ENCODE measurements around the gene TTC34. TPM values are rescaled to one million over a fixed set of nuclear protein-coding genes. Genes with fewer than 3 reads are reported as not detected.

The TTC34 gene
- total RNA-seq, 1 donor from 2014 or later = 0.09 TPM

DNA sequence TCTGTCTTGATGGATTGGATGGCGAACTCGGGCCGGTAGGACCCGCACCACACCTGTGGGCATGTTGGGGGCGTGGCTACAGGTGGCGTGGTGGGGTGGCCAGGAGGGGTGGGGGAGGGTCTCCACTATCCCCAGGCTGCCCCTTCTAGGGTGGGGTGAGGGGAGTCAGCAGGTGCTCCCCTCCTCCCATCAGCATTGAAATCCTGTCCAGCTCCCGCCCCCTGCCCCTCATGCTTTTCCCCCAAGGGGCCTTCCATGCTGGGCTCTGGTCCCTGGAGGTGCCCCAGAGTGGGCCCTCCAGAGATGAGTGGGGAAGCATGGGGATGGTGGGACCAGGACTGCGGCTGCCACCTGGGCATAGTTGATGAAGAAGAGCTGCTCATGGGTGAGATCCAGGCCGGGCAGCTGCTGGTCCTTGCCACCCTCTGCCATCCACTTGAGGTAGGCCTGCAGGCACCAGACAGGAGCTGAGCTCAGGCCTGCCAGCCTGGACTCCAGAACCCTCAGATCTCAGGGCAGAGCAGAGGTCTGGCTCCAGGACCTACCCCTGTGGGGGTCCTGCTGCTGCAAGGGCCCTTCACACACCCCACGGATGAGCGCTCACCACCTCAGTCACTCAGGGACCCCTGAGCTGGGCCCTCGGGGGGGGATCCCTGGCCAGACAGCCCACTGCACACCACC lies 209.8 kb downstream of the TTC34 start:
- no peaks in the 10 kb centered on the region for H3K36me3 ChIP-seq
- TF ChIP-seq, protein P1, sequence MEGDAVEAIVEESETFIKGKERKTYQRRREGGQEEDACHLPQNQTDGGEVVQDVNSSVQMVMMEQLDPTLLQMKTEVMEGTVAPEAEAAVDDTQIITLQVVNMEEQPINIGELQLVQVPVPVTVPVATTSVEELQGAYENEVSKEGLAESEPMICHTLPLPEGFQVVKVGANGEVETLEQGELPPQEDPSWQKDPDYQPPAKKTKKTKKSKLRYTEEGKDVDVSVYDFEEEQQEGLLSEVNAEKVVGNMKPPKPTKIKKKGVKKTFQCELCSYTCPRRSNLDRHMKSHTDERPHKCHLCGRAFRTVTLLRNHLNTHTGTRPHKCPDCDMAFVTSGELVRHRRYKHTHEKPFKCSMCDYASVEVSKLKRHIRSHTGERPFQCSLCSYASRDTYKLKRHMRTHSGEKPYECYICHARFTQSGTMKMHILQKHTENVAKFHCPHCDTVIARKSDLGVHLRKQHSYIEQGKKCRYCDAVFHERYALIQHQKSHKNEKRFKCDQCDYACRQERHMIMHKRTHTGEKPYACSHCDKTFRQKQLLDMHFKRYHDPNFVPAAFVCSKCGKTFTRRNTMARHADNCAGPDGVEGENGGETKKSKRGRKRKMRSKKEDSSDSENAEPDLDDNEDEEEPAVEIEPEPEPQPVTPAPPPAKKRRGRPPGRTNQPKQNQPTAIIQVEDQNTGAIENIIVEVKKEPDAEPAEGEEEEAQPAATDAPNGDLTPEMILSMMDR (IDR thresholded peaks at IDR 0.05) = no peak
- TF ChIP-seq EZH2 (IDR thresholded peaks at IDR 0.05) (no peak), EZH2phosphoT487 (IDR thresholded peaks at IDR 0.05) (no peak)
- no peaks in the 10 kb centered on the region for H3K27me3 ChIP-seq
- H4K20me1 ChIP-seq (ENCODE audit: low read depth) = peaks cover 6% of the 10 kb centered on the region
- peaks cover 2% of the 10 kb centered on the region for H3K27me3 Mint-ChIP-seq (ENCODE audit: insufficient read depth, low read depth)
- H2AFZ ChIP-seq (replicated peaks) = no peak overlapping the region
- H3K4me3 ChIP-seq = no peak overlapping the region
- no peaks in the 10 kb centered on the region for H3F3A ChIP-seq (ENCODE audit: low read depth)
- H3K4me1 Mint-ChIP-seq = no peaks in the 10 kb centered on the region
- H3K27ac ChIP-seq = no peak overlapping the region
- no peak overlapping the region for H3K9ac ChIP-seq
- H3K9me3 ChIP-seq (ENCODE audit: low read depth) = no peaks in the 10 kb centered on the region
- H3K4me1 ChIP-seq = peaks cover 5% of the 10 kb centered on the region
- DNase-seq (ENCODE audit: low spot score) = no peak
- no peak overlapping the region for H3K4me3 Mint-ChIP-seq
- H3K4me2 ChIP-seq = no peak overlapping the region
- no peak overlapping the region for H3K27ac Mint-ChIP-seq
- peaks cover 3% of the 10 kb centered on the region for H3K79me2 ChIP-seq (ENCODE audit: low read depth)
- no peaks in the 10 kb centered on the region for H3K36me3 Mint-ChIP-seq
- no peaks in the 10 kb centered on the region for H3K9me3 Mint-ChIP-seq

DNA sequence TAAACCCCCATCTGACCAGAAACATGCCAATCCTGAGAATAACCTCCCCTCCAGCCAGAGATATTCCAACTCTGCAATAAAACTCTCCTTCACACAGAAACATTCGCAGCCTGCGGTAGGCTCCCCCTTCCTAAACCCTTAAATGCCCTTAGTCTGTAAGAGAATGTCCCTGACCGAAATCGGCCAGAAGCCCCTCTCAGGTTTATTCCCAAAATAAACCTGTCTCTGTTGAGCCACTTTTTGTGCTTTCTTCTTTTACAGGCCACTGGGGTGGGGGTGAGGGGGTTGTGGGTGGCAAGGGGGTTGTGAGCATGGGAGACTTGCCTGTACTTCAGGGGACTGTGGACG lies 210.3 kb downstream of the TTC34 start:
- no peak for TF ChIP-seq EZH2phosphoT487 (IDR thresholded peaks at IDR 0.05)
- Histone ChIP-seq H3K79me2 (ENCODE audit: low read depth) (peaks cover 3% of the 10 kb centered on the region), H3K36me3 (no peaks in the 10 kb centered on the region), H3K4me1 (peaks cover 5% of the 10 kb centered on the region), H3F3A (ENCODE audit: low read depth) (peaks cover 1% of the 10 kb centered on the region), H3K27ac (no peak overlapping the region), H2AFZ (replicated peaks) (no peak overlapping the region), H3K4me2 (no peak overlapping the region), H3K9ac (no peak overlapping the region), H3K27me3 (no peaks in the 10 kb centered on the region), H3K9me3 (ENCODE audit: low read depth) (no peaks in the 10 kb centered on the region), H4K20me1 (ENCODE audit: low read depth) (peaks cover 6% of the 10 kb centered on the region), H3K4me3 (no peak overlapping the region)
- H3K4me3 Mint-ChIP-seq = no peak overlapping the region
- H3K27ac Mint-ChIP-seq = no peak overlapping the region
- no peak for DNase-seq (ENCODE audit: low spot score)
- H3K9me3 Mint-ChIP-seq = no peaks in the 10 kb centered on the region
- H3K27me3 Mint-ChIP-seq (ENCODE audit: insufficient read depth, low read depth) = peaks cover 2% of the 10 kb centered on the region
- no peaks in the 10 kb centered on the region for H3K4me1 Mint-ChIP-seq
- H3K36me3 Mint-ChIP-seq = no peaks in the 10 kb centered on the region

DNA sequence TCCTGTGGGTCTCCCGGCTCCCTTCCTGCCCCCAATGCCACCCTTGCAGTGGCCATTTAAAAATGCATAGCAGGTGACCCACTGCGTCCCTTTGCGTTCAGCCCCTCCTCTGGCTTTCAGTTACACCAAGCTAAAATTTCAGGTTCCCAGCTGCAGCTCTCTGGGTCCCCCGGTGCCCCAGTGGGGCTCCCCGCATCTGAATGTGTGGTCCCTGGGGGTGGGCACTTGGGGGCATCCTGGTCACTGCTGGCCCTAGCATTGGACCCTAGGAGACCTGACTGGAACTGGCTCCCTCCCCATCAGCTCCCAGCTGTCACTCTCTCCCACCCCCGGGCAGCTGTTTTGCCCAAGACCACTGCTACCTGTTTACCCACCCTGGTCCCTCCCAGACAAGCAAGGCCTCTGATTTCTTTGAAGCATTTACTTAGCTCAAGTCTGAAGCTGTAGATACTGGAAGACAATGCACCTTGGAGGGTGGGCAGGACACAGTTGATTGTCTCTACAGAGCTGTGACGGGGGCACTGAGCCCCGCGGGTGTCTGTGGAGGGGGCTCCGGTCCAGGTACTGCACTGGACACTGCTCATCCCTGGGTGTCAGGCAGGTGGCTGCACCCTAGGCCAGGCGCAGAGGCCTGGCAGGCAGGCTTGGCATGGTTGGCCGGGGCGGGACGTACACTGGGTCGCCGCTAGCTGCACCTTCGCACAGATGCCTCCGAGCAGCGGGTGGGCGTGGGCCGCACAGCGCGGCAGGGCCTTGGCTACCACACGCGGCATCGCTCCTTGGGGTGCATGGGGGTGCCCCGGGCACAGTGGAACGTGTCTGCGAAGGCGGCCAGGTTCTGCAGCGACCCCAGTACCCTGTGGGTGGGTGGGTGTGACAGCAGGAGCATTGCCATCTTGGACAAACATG lies 211.0 kb downstream of the TTC34 start:
- Mint-ChIP-seq H3K27ac (no peak overlapping the region), H3K4me3 (no peak overlapping the region), H3K9me3 (no peaks in the 10 kb centered on the region), H3K4me1 (peaks cover under 1% of the 10 kb centered on the region), H3K27me3 (ENCODE audit: insufficient read depth, low read depth) (peaks cover 2% of the 10 kb centered on the region), H3K36me3 (no peaks in the 10 kb centered on the region)
- DNase-seq (ENCODE audit: low spot score) = no peak
- Histone ChIP-seq H3K9me3 (ENCODE audit: low read depth) (no peaks in the 10 kb centered on the region), H3K9ac (no peak overlapping the region), H3K79me2 (ENCODE audit: low read depth) (peaks cover 3% of the 10 kb centered on the region), H2AFZ (replicated peaks) (no peak overlapping the region), H3K4me1 (peaks cover 6% of the 10 kb centered on the region), H4K20me1 (ENCODE audit: low read depth) (peaks cover 6% of the 10 kb centered on the region), H3K27me3 (no peaks in the 10 kb centered on the region), H3K27ac (no peak overlapping the region), H3K4me2 (no peak overlapping the region), H3K36me3 (no peaks in the 10 kb centered on the region), H3F3A (ENCODE audit: low read depth) (peaks cover 8% of the 10 kb centered on the region), H3K4me3 (no peak overlapping the region)
- TF ChIP-seq EZH2phosphoT487 (IDR thresholded peaks at IDR 0.05) = no peak
- TF ChIP-seq EZH2 (IDR thresholded peaks at IDR 0.05) = no peak
- TF ChIP-seq, protein P1 (IDR thresholded peaks at IDR 0.05) = no peak

Data from neural progenitor cell (in vitro differentiated cells).